Measurements from ENCODE around the gene SNX13. TPM values are rescaled to one million over a fixed set of nuclear protein-coding genes. Genes with fewer than 3 reads are reported as not detected.
A peak's percentile ranks its signal among the peaks of the same experiment; 100 is the strongest.

SNX13 gene
- total and polyA plus RNA-seq, 9 of the 15 experiments (the other 6 are each of a cell fraction or from before 2014, with no cell fraction given) = 5.6 to 33.2 (median 25.4) TPM

DNA sequence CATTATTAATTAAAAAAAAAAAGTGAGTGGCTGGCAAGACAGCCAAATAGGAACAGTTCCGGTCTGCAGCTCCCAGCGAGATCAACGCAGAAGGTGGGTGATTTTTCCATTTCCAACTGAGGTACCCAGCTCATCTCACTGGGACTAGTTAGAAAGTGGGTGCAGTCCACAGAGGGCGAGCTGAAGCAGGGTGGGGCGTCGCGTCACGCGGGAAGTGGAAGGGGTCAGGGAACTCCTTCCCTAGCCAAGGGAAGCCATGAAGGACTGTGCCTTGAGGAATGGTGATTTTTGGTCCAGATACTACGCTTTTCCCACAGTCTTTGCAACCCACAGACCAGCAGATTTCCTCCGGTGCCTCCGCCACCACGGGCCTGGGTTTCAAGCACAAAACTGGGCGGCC, 133.7 kb downstream of the SNX13 start:
- intact Hi-C loops (cut with micrococcal nuclease) = no loop called here
- no peak for FAIRE-seq

DNA sequence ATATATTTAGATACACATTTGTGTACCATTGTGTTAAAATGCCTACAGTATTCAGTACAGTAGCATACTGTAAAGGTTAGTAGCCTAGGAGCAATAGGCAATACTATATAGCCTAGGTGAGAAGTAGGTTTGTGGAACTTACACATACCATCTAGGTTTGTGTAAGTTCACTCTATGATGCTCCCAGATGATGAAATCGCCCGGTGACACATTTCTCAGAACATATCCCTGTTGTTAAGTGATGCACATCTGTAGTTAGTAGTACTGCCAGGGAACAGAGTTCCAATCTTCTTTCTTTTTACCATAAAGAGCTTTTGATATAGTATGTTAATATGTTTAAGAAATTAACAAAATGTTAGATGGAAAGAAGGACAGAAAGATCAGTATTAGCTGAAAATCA, 138.2 kb downstream of the SNX13 start:
- Histone ChIP-seq H3K9me1 (ENCODE audit: control insufficient read depth, insufficient read depth, low read length) (no peaks in the 10 kb centered on the region), H4K20me1 (replicated peaks; ENCODE audit: control insufficient read depth, insufficient read depth, low read length) (no peaks in the 10 kb centered on the region), H3K27me3 (ENCODE audit: control insufficient read depth in 2 of 2, insufficient read depth in 2 of 2, low read length in 2 of 2) (no peaks in the 10 kb centered on the region), H3K4me1 (replicated peaks in 1 of 2; ENCODE audit: control insufficient read depth in 2 of 2, insufficient read depth in 2 of 2, low read length in 2 of 2) (peaks cover 0 to 3% of the 10 kb centered on the region in 2 experiments; a peak in 1 of 5 replicates), H3K4me3 (no peak overlapping the region), H3K9me3 (replicated peaks; ENCODE audit: control insufficient read depth, insufficient read depth, low read depth, low read length) (no peaks in the 10 kb centered on the region), H3K79me2 (ENCODE audit: control insufficient read depth, insufficient read depth, low read length) (no peaks in the 10 kb centered on the region), H3K27ac (ENCODE audit: extremely low read depth, low read depth, low read length) (no peak overlapping the region), H3K36me3 (ENCODE audit: control insufficient read depth, insufficient read depth, low read length) (peaks cover 45% of the 10 kb centered on the region; the same call in 2 of the 3 replicates), H3K4me2 (ENCODE audit: insufficient read depth, low read length) (no peak overlapping the region), H3K9ac (ENCODE audit: insufficient read depth in 1 of 2, low read depth in 2 of 2, low read length in 2 of 2) (no peak overlapping the region), H2AFZ (ENCODE audit: low read depth, low read length) (no peak overlapping the region)
- CTCF ChIA-PET (ENCODE audit: low intra/inter-chr PET ratio) = no interaction called here
- POLR2A ChIA-PET = no interaction called here
- ATAC-seq (no peak), DNase-seq (ENCODE audit: extremely low read depth in 1 of 4, low spot score in 3 of 4) (no peak), FAIRE-seq (no peak)
- 96% methylated on average over 2 of the region's 2 CpGs for WGBS (ENCODE audit: insufficient coverage, low coverage, missing lambda C conversion rate)
- intact Hi-C loops (cut with micrococcal nuclease) (no loop called here), in situ Hi-C loops (cut with MboI) (no loop called here)
- BruUV-seq (replicated peaks) = no TSS peak
- no peak for TF ChIP-seq XRCC4 (IDR thresholded peaks at IDR 0.05; ENCODE audit: extremely low read depth, insufficient read depth, insufficient read length)
- TF ChIP-seq ETV6 (IDR thresholded peaks at IDR 0.05; ENCODE audit: borderline replicate concordance in 1 of 2, low read depth in 2 of 2, low read length in 1 of 2) = no peak
- TF ChIP-seq ETV6 (CRISPR knock-in tag; IDR thresholded peaks at IDR 0.05; ENCODE audit: borderline replicate concordance) = no peak
- TF ChIP-seq CHCHD3 (CRISPR knock-in tag; IDR thresholded peaks at IDR 0.05) = no peak
- no peak for TF ChIP-seq RBM22 (IDR thresholded peaks at IDR 0.05; ENCODE audit: low read depth, low read length, poor library complexity, severe bottlenecking)
- TF ChIP-seq, protein P1, sequence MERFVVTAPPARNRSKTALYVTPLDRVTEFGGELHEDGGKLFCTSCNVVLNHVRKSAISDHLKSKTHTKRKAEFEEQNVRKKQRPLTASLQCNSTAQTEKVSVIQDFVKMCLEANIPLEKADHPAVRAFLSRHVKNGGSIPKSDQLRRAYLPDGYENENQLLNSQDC (CRISPR knock-in tag; IDR thresholded peaks at IDR 0.05) = no peak
- TF ChIP-seq E2F3 (CRISPR knock-in tag; IDR thresholded peaks at IDR 0.05) = no peak
- no peak for TF ChIP-seq NR4A1 (CRISPR knock-in tag; IDR thresholded peaks at IDR 0.05)
- no peak for TF ChIP-seq NR4A1 (tag; IDR thresholded peaks at IDR 0.05)

More for the DNA sequence above, 133.7 kb downstream of the SNX13 start:
- DNase-seq (ENCODE audit: extremely low read depth in 1 of 4, low spot score in 3 of 4) (no peak), ATAC-seq (no peak)
- Histone ChIP-seq H3K79me2 (ENCODE audit: control insufficient read depth, insufficient read depth, low read length) (no peaks in the 10 kb centered on the region), H4K20me1 (replicated peaks; ENCODE audit: control insufficient read depth, insufficient read depth, low read length) (no peaks in the 10 kb centered on the region), H3K27me3 (ENCODE audit: control insufficient read depth in 2 of 2, insufficient read depth in 2 of 2, low read length in 2 of 2) (no peaks in the 10 kb centered on the region), H2AFZ (ENCODE audit: low read depth, low read length) (no peak overlapping the region), H3K4me1 (replicated peaks in 1 of 2; ENCODE audit: control insufficient read depth in 2 of 2, insufficient read depth in 2 of 2, low read length in 2 of 2) (peaks cover 4 to 8% of the 10 kb centered on the region in 2 experiments; a peak in 4 of 5 replicates), H3K9me1 (ENCODE audit: control insufficient read depth, insufficient read depth, low read length) (no peaks in the 10 kb centered on the region), H3K36me3 (ENCODE audit: control insufficient read depth, insufficient read depth, low read length) (peaks cover 11% of the 10 kb centered on the region; the same call in 1 of the 3 replicates), H3K4me3 (no peak overlapping the region), H3K9ac (ENCODE audit: insufficient read depth in 1 of 2, low read depth in 2 of 2, low read length in 2 of 2) (no peak overlapping the region), H3K27ac (ENCODE audit: extremely low read depth, low read depth, low read length) (peak overlapping the region; percentile 46; the same call in 2 of the 3 replicates), H3K4me2 (ENCODE audit: insufficient read depth, low read length) (no peak overlapping the region), H3K9me3 (replicated peaks; ENCODE audit: control insufficient read depth, insufficient read depth, low read depth, low read length) (no peaks in the 10 kb centered on the region; the same call in 1 of the 2 replicates)
- BruUV-seq (replicated peaks) = no TSS peak
- POLR2A ChIA-PET = no interaction called here
- TF ChIP-seq HDGF (IDR thresholded peaks at IDR 0.05) = no peak
- TF ChIP-seq TAF7 (tag; IDR thresholded peaks at IDR 0.05) = no peak
- no peak for TF ChIP-seq ILF3 (IDR thresholded peaks at IDR 0.05; ENCODE audit: borderline replicate concordance)
- in situ Hi-C loops (cut with MboI) = no loop called here
- WGBS (ENCODE audit: insufficient coverage, low coverage, missing lambda C conversion rate) = 91% methylated on average over 10 of the region's 14 CpGs
- CTCF ChIA-PET (ENCODE audit: low intra/inter-chr PET ratio) = no interaction called here

Data from K562 (cell line).